ENCODE data around the gene RNF223. TPM values are rescaled to one million over a fixed set of nuclear protein-coding genes. Genes with fewer than 3 reads are reported as not detected.

Gene RNF223
- total and polyA plus RNA-seq, 2 donors (not counting 3 experiments of a cell fraction or from before 2014, with no cell fraction given) = not detected

DNA sequence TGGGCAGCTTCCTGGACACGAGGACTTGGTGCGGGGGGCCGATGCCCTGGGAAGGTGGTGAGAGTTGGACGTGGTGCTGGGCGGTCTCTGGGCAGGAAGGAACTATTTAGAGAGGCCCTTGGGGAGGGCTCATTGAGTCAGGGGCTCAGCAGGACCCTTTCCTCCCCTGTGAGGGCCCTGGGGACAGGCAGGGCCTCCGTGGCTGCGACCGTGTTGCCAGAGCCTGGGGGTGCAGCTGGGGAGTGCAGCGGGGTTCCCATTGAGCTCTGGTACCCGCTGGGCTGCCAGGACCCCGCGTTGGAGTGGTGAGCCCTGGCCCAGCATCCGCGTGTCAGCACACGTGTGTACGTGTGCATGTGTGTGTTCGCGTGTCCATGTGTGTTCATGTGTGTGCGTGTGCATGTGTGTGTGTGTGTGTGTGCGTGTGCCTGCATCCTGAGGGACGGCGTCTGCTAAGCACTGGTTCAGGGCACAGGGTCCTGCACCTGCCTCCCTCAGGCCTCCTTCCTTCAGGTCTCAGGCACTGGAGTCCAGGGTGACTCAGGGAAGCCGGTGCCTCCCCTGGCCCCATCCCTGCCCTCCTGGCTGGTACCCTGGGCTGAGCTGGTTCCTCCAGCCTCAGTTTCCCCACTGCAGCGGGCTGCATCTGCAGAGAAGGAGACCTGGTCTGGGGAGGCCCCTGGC is 10.7 kb downstream of the RNF223 start:
- no peak overlapping the region for H3K4me2 ChIP-seq (ENCODE audit: insufficient read depth, low read length)

More for the DNA sequence above, 10.7 kb downstream of the RNF223 start:
- ChIA-PET POLR2A (no interaction called here), CTCF (interaction anchor here (0.6 to 2.9 kb wide), 15 partner anchors 19 to 151 kb away, joined by 3 to 53 read pairs (median 3); partner anchors contain the start of genes AGRN, NOC2L and PERM1)
- TF ChIP-seq, protein P1, sequence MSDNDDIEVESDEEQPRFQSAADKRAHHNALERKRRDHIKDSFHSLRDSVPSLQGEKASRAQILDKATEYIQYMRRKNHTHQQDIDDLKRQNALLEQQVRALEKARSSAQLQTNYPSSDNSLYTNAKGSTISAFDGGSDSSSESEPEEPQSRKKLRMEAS (IDR thresholded peaks at IDR 0.05; ENCODE audit: insufficient read depth, insufficient read length) = no peak
- TF ChIP-seq POLR2AphosphoS5 (IDR thresholded peaks at IDR 0.05; ENCODE audit: insufficient read depth, low read depth, low read length) = no peak
- TF ChIP-seq CTCF (IDR thresholded peaks at IDR 0.05; ENCODE audit: extremely low read depth in 1 of 2, insufficient read depth in 1 of 2, low read depth in 1 of 2, low read length in 2 of 2) = no peak
- no peak for TF ChIP-seq FOS (IDR thresholded peaks at IDR 0.05; ENCODE audit: borderline replicate concordance, insufficient read depth, low read length)
- TF ChIP-seq POLR2A (IDR thresholded peaks at IDR 0.05; ENCODE audit: low read depth, low read length) = no peak
- no peak for TF ChIP-seq JUN (IDR thresholded peaks at IDR 0.05; ENCODE audit: borderline replicate concordance, insufficient read depth, insufficient read length, low read depth)
- no peak for TF ChIP-seq MYC (IDR thresholded peaks at IDR 0.05; ENCODE audit: low read depth, low read length)
- no peak for TF ChIP-seq GATA2 (IDR thresholded peaks at IDR 0.05; ENCODE audit: insufficient read depth, insufficient read length, low read depth, low read length)
- no peak for TF ChIP-seq EZH2 (IDR thresholded peaks at IDR 0.05; ENCODE audit: borderline replicate concordance, low read depth, low read length, severe bottlenecking)
- no peaks in the 10 kb centered on the region for H3K9me1 ChIP-seq (replicated peaks; ENCODE audit: control insufficient read depth, extremely low read depth, insufficient read depth, low read length)
- H3K4me1 ChIP-seq (ENCODE audit: control insufficient read depth, extremely low read depth, insufficient read depth, low read length) = peaks cover 16% of the 10 kb centered on the region
- no peaks in the 10 kb centered on the region for H3K36me3 ChIP-seq (ENCODE audit: control insufficient read depth in 2 of 2, extremely low read depth in 1 of 2, insufficient read depth in 2 of 2, low read length in 2 of 2)
- no peak overlapping the region for H2AFZ ChIP-seq (ENCODE audit: low read depth, low read length)
- dilution Hi-C loops (cut with MboI; ENCODE audit: extremely low pct_ligation_motif_present, low sequenced_read_pairs) = no loop called here
- DNase-seq (ENCODE audit: low read depth, low spot score) (no peak), FAIRE-seq (no peak)
- H4K20me1 ChIP-seq (replicated peaks; ENCODE audit: control insufficient read depth, extremely low read depth, insufficient read depth, low read length) = no peaks in the 10 kb centered on the region
- no peak overlapping the region for H3K4me3 ChIP-seq (replicated peaks in 1 of 3; ENCODE audit: insufficient read depth in 1 of 3, low read depth in 1 of 3, low read length in 3 of 3)
- H3K27me3 ChIP-seq (ENCODE audit: control insufficient read depth in 2 of 2, insufficient read depth in 2 of 2, low read length in 2 of 2) = peaks cover 0 to 10% of the 10 kb centered on the region in 2 experiments
- BruUV-seq (replicated peaks) = no TSS peak
- H3K9ac ChIP-seq (replicated peaks; ENCODE audit: extremely low read depth, insufficient read depth, low read length) = no peak overlapping the region
- H3K9me3 ChIP-seq (replicated peaks; ENCODE audit: control insufficient read depth, insufficient read depth, low read length) = no peaks in the 10 kb centered on the region
- no peak overlapping the region for H3K27ac ChIP-seq (ENCODE audit: insufficient read depth, low read depth, low read length)
- no peaks in the 10 kb centered on the region for H3K79me2 ChIP-seq (ENCODE audit: control insufficient read depth, insufficient read depth, low read length)
- intact Hi-C loops (cut with micrococcal nuclease) = loop anchor here (1.0 to 5.0 kb wide), 2 partner anchors 44 to 54 kb away; partner anchors contain the start of gene C1orf159
